Smooth muscle cell (in vitro differentiated cells): ENCODE results near the gene ZNF804A. TPM values are rescaled to one million over a fixed set of nuclear protein-coding genes. Genes with fewer than 3 reads are reported as not detected.

Experiments
- DNase-seq: peaks from one replicate; lab custom pipeline; 2025; ENCODE audit not compliant: unreplicated experiment; lab: John Stamatoyannopoulos, UW
- H2AFZ ChIP-seq: fragments of 200-600 bp; sonication (generic); 2 replicates; pipeline ENCODE4 v1.6.0; 2016; ENCODE audit warnings: antibody characterized with exemption, low read depth, mild to moderate bottlenecking
- H3F3A ChIP-seq: fragments of 200-600 bp; sonication (generic); 2 replicates; pipeline ENCODE4 v1.6.0; 2017; ENCODE audit warnings: antibody characterized with exemption, low read depth
- H3K27ac ChIP-seq: fragments of 200-600 bp; sonication (generic); 2 replicates; pipeline ENCODE4 v1.5.1; 2016; ENCODE audit warnings: low read depth, mild to moderate bottlenecking
- H3K27me3 ChIP-seq: fragments of 200-600 bp; sonication (generic); 2 replicates; pipeline ENCODE4 v1.6.1; 2016; ENCODE audit warnings: low read depth, mild to moderate bottlenecking
- H3K36me3 ChIP-seq: fragments of 200-600 bp; sonication (generic); 2 replicates; pipeline ENCODE4 v1.5.1; 2016; ENCODE audit warnings: low read depth
- H3K4me1 ChIP-seq: fragments of 200-600 bp; sonication (generic); 2 replicates; pipeline ENCODE4 v1.5.1; 2016; ENCODE audit warnings: low read depth
- H3K4me2 ChIP-seq: fragments of 200-600 bp; sonication (generic); 2 replicates; pipeline ENCODE4 v1.6.0; 2016; ENCODE audit warnings: mild to moderate bottlenecking
- H3K4me3 ChIP-seq: fragments of 200-600 bp; sonication (generic); 2 replicates; pipeline ENCODE4 v1.5.1; 2016; ENCODE audit warnings: mild to moderate bottlenecking
- H3K79me2 ChIP-seq: fragments of 200-600 bp; sonication (generic); 2 replicates; pipeline ENCODE4 v1.6.0; 2016; ENCODE audit warnings: low read depth, mild to moderate bottlenecking
- H3K9ac ChIP-seq: fragments of 200-600 bp; sonication (generic); 2 replicates; pipeline ENCODE4 v1.6.0; 2016; ENCODE audit warnings: low read depth
- H3K9me3 ChIP-seq: fragments of 200-600 bp; sonication (generic); replicated peaks from 2 replicates; pipeline ENCODE4 v1.5.1; 2016; ENCODE audit warnings: low read depth
- H4K20me1 ChIP-seq: fragments of 200-600 bp; sonication (generic); 2 replicates; pipeline ENCODE4 v1.6.0; 2016; ENCODE audit warnings: low read depth
- WGBS: methylation state at CpG from one replicate; pipeline ENCODE4 v1.1.7; 2016; ENCODE audit warnings: low lambda C conversion rate; 5-methylcytosine and 5-hydroxymethylcytosine counted together
- polyA plus RNA-seq: library from polyadenylated mRNA; unstranded; fragments of >200 nt; fragmentation: Nextera tagmentation; extraction: Ambion mirVana; gene quantifications from 2 replicates; pipeline ENCODE4 v1.2.1, GENCODE V29; 2016
- total RNA-seq: library from RNA; depleted of rRNA; stranded (reverse); fragments of >200 nt; gene quantifications from 2 replicates; pipeline ENCODE4 v1.2.3, GENCODE V29; 2014
- TF ChIP-seq, protein P1 (sequence below): fragments of 200-600 bp; sonication (generic); IDR thresholded peaks from 2 replicates; pipeline ENCODE4 v1.5.1; 2017; ENCODE audit warnings: borderline replicate concordance, mild to moderate bottlenecking, antibody characterized with exemption; ENCODE audit not compliant: insufficient read depth, poor library complexity, severe bottlenecking

The ZNF804A gene
- total and polyA plus RNA-seq, 2 experiments from 2014 or later: 1.0 to 1.3 TPM

DNA sequence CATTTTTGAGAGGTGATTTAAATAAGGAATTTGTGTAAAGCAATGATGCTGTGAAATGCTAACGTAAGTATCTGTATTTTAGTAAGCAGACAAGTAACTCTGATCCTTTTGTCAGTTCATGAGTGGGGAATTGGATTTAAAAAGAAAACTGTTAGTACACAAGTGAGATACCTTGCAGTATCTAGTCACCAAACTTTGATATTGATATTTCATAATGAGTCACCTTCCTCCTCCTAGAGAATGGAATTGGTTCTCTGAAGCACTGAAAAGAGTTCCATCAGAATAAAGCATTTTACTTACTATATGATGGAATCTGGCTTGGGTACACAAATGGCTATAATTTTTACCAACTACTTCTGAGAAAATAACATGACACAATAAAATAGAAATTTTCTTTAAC is 232.2 kb downstream of the ZNF804A start:
- no peaks in the 10 kb centered on the region for H3K4me1 ChIP-seq
- 94% methylated on average over 1 of the region's 1 CpG for WGBS
- no peaks in the 10 kb centered on the region for H3K36me3 ChIP-seq
- no peak for DNase-seq
- no peak overlapping the region for H2AFZ ChIP-seq
- no peak overlapping the region for H3K4me2 ChIP-seq
- H3F3A ChIP-seq: no peaks in the 10 kb centered on the region
- H3K9ac ChIP-seq: no peak overlapping the region
- H3K4me3 ChIP-seq: no peak overlapping the region
- H3K27me3 ChIP-seq: no peaks in the 10 kb centered on the region
- no peaks in the 10 kb centered on the region for H3K9me3 ChIP-seq
- H3K79me2 ChIP-seq: no peaks in the 10 kb centered on the region
- no peak overlapping the region for H3K27ac ChIP-seq
- TF ChIP-seq, protein P1, sequence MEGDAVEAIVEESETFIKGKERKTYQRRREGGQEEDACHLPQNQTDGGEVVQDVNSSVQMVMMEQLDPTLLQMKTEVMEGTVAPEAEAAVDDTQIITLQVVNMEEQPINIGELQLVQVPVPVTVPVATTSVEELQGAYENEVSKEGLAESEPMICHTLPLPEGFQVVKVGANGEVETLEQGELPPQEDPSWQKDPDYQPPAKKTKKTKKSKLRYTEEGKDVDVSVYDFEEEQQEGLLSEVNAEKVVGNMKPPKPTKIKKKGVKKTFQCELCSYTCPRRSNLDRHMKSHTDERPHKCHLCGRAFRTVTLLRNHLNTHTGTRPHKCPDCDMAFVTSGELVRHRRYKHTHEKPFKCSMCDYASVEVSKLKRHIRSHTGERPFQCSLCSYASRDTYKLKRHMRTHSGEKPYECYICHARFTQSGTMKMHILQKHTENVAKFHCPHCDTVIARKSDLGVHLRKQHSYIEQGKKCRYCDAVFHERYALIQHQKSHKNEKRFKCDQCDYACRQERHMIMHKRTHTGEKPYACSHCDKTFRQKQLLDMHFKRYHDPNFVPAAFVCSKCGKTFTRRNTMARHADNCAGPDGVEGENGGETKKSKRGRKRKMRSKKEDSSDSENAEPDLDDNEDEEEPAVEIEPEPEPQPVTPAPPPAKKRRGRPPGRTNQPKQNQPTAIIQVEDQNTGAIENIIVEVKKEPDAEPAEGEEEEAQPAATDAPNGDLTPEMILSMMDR: no peak
- no peaks in the 10 kb centered on the region for H4K20me1 ChIP-seq

DNA sequence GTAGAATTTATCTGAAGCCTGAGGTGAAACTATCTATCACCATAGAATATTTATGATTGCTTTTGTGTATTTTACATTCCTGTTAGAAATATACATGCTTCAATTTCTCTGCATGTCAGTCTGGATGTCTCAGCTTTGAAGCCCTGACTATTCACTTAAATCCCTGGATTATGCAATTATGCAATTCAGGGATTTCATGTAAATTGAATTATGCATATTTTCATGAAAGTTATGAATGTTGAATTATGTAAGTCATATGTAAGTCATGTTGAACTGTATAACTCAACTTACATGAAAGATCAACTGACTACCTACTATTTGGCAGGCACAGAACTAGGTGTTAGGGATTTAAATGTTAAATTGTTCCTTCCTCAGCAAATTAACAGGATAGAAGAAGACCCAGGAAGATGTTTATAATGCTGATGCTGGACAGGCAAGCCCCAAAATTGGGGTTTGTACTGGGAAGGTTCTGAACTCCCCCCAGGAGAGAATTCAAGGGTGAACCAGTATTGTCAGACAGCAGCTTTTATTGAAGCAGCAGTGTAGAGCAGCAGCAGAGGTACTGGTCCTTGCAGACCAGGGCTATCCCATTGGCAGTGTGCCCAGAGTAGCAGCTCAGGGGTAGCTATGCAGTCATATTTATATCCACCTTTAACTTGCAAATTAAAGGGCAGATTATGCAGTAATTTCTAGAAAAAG is 236.5 kb downstream of the ZNF804A start:
- Histone ChIP-seq H3K4me1 (no peaks in the 10 kb centered on the region), H4K20me1 (no peaks in the 10 kb centered on the region), H3K9ac (no peak overlapping the region), H3K4me2 (no peak overlapping the region), H3K79me2 (no peaks in the 10 kb centered on the region), H3K4me3 (no peak overlapping the region), H3K27ac (no peak overlapping the region), H3K36me3 (no peaks in the 10 kb centered on the region), H3K9me3 (no peaks in the 10 kb centered on the region), H3K27me3 (no peaks in the 10 kb centered on the region), H3F3A (no peaks in the 10 kb centered on the region), H2AFZ (no peak overlapping the region)
- no peak for DNase-seq
- TF ChIP-seq, protein P1: no peak

DNA sequence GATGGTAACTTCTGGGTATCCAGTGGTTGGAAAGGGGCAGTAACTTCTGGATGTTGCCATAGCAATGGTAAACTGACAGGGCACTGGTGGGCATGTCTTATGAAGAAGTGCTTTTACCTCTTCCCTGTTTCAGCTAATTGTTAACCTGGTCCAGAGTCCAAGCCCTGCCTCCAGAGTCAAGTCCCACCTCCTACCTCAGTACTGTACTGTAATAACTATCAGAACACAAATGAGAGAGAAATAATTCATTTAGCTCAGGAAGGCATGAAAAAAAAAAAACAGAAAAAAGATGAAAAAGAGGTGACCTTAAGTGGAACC is 237.0 kb downstream of the ZNF804A start:
- H4K20me1 ChIP-seq: no peaks in the 10 kb centered on the region
- H2AFZ ChIP-seq: no peak overlapping the region
- H3K4me2 ChIP-seq: no peak overlapping the region
- no peaks in the 10 kb centered on the region for H3K27me3 ChIP-seq
- no peaks in the 10 kb centered on the region for H3K9me3 ChIP-seq
- H3K4me3 ChIP-seq: no peak overlapping the region
- DNase-seq: no peak
- no peaks in the 10 kb centered on the region for H3K36me3 ChIP-seq
- no peaks in the 10 kb centered on the region for H3F3A ChIP-seq
- H3K27ac ChIP-seq: no peak overlapping the region
- TF ChIP-seq, protein P1: no peak
- no peaks in the 10 kb centered on the region for H3K79me2 ChIP-seq
- no peak overlapping the region for H3K9ac ChIP-seq
- no peaks in the 10 kb centered on the region for H3K4me1 ChIP-seq

DNA sequence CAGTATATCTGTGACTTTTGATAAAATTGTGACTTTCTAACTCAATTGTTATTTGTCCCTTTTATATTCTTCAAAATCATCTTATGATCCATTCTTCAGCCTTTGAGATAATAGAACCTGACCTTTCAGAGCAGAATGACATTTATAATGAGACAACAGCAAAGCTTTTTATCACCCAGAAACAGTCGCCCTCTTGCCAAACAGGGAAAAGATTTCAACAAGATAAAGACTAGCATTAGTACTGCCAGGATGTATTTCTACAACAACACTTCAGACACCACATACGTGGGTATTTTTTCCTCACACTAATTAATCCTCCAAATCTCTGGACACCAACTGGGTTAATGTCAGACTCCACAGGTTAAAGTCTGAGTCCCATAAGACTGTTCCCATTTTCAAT is 249.0 kb downstream of the ZNF804A start:
- no peak for DNase-seq
- no peaks in the 10 kb centered on the region for H3K36me3 ChIP-seq
- no peak overlapping the region for H2AFZ ChIP-seq
- TF ChIP-seq, protein P1: no peak
- H4K20me1 ChIP-seq: no peaks in the 10 kb centered on the region
- WGBS: 64% methylated on average over 2 of the region's 2 CpGs
- H3K4me2 ChIP-seq: no peak overlapping the region
- H3K27ac ChIP-seq: no peak overlapping the region
- no peak overlapping the region for H3K4me3 ChIP-seq
- no peaks in the 10 kb centered on the region for H3K79me2 ChIP-seq
- H3K27me3 ChIP-seq: no peaks in the 10 kb centered on the region
- no peaks in the 10 kb centered on the region for H3F3A ChIP-seq
- H3K9ac ChIP-seq: no peak overlapping the region
- no peaks in the 10 kb centered on the region for H3K4me1 ChIP-seq
- H3K9me3 ChIP-seq: no peaks in the 10 kb centered on the region
